Muscle of back (tissue), 11 donors: ENCODE measurements around the gene ACAA1. TPM values are rescaled to one million over a fixed set of nuclear protein-coding genes. Genes with fewer than 3 reads are reported as not detected.
A peak's percentile ranks its signal among the peaks of the same experiment; 100 is the strongest.

ENCODE experiments used
- DNase-seq, 3 donors: peaks; one replicate each; pipeline versions ENCODE4 v3.0.0 to v3.0.0-alpha.2; 2013
- polyA plus RNA-seq, 10 donors: library from polyadenylated mRNA; unstranded; fragments of 120-200 nt; gene quantifications; one replicate each; pipeline ENCODE4 v1.2.1, GENCODE V29; 2013; ENCODE audit not compliant: insufficient read length in 10 of 10

ACAA1 gene
- polyA plus RNA-seq, 10 donors: 27.6 to 37.4 (median 30.3) TPM

- DNase-seq: no peak
These were observed 18.9 kb upstream of the ACAA1 start for GRCh38 chr3:38155825-38156224.

DNA sequence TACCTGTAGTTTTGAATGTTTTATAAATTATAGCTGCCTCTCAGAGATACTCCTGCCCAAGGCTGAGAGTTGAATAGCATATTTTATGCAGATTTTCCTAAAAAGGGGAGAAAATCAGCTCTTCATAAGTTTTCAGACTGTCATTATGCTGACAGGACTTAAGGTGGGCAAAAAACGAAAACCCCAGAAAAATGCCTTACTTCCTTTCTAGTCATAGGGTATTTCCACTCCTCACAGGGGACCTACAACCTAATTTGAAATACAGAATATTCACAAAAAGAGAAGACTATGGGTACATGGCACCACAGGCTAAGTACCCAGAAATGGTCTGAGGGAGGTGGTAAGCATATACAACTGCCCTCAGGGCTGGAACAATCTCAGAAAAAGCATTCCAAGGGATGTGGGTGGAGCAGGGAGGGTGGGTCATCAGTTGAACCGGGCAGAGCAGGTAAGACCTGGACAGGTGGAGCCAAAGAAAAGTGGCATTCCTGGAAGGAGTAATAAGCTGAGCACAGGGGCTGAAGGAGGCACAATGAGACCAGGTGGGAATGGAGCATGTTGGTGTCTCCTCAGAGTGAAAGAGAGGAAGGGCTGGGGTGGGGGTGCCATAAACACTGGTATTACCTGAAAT is 17.8 kb upstream of the ACAA1 start:
- DNase-seq: no peak

- DNase-seq: no peak
These were observed 17.1 kb upstream of the ACAA1 start for GRCh38 chr3:38154033-38154494.

DNA sequence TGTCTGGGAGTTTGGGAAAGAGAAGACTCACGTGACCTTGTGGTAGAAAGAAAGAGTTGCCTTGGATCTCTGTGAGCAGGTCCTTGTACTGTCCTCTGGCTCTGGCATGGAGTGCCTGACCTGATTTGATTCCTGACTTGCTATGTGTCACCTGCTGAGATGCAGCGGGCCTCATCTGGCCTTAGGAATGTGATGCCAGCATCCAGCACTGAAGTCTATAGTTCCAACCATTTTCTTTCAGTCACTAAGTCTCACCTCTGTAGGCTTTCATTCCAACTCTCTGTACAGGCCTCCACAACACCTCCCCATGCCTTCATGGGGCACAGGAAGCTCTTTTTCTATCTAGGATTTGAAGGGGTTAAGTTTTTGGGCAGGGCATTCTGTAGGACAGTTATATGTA is 16.3 kb upstream of the ACAA1 start:
- no peak for DNase-seq

GRCh38 chr3:38152609-38153008 is 15.7 kb upstream of the ACAA1 start:
- DNase-seq: no peak

GRCh38 chr3:38151667-38152265 is 14.8 kb upstream of the ACAA1 start:
- no peak for DNase-seq

DNA sequence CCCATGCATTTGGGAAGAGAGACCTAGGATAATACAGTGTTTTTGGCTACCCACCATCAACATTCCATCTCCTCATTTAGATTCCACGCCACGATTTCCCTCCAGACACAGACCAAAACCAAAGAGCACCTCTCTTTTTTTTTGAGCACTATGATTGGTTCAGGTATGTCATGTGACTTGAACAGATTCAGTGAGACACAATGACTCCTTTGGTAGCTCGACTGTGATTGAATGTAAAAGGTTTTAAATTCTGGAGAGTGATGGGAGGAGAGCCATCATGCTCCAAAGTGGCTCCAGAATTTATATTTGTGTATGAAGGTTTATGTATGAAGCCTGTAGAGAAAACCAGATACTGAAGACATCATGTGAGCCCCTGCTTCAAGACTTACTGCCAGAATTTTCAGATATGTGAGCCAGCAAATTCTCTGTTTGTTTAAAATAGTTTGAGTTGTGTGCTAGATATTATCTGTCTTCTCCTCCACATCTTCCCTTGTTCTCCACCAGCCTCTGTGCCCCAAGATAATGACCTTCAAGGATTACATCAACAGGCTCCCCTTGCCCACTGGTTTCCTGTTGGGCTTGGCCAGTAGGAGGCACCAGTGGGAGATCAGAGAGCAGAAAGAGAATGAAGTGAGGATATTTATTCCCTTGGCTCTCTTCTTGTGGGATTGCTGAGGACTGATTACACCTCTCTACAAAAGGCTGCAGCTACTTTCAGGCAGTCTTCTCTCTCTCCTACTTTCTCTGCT is 14.0 kb upstream of the ACAA1 start:
- no peak for DNase-seq

DNA sequence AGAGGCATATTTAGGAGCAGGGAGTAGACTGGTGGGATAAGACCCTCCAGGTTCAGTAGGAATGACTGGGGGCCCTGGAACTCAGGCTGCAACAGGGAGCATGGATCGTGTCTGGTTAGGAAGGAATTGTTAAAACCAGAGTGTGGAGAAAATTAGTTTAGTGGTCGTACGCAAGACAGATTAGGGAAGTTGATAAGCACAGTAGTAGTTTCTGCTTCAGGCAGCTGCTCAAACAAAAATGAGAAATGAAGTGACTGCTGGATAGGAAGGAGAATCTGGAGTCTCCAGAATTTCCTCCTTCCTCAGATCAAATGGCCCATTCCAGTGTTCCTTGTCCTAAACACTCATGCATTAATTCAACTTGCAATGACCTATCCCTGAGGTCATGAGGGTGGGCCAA is 12.8 kb upstream of the ACAA1 start:
- DNase-seq: no peak

DNA sequence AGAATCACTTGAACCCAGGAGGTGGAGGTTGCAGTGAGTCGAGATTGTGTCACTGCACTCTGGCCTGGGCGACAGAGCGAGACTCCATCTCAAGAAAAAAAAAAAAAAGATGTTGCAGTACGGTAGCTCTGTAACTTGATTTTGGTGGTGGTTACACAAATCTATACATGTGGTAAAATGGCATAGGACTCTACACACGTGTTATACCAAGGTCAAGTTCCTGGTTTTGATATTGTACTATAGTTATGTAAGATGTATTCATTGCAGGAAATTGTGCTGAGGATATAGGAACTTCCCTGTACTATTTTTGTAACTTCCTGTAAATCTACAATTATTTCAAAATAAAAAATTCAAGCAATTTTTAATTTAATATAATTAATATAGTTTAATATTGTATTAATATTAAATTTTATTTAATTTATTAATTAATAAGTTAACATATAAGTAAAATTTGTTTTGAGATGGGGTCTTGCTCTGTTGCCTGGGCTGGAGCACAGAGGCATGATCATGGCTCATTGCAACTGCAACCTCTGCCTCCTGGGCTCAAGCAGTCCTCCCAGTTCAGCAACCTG is 11.5 kb upstream of the ACAA1 start:
- DNase-seq: no peak

GRCh38 chr3:38147421-38147820 is 10.5 kb upstream of the ACAA1 start:
- no peak for DNase-seq

- DNase-seq: no peak
These were observed 9.6 kb upstream of the ACAA1 start for GRCh38 chr3:38146504-38146903.

- DNase-seq: no peak
These were observed 6.6 kb upstream of the ACAA1 start for GRCh38 chr3:38143511-38143910.

DNA sequence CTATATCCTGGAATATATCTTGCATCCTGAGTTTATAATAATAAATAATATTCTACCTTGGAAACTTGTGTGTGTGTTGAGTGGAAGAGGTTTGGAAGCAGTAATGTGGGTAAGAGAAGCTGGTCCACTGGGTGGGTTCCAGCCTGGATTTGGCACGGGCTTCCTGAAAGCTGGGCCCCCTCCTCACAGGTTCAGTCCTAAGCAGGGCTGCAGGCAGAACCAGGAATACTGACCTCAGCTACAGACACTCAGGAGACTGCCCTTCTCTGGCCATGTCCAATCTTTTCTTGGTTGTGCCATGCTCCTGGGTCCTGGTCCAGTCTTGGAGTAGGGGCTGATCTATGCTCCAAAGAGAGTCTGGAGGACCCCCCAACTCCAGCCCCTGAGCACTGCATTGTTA is 6.0 kb upstream of the ACAA1 start:
- DNase-seq: no peak

GRCh38 chr3:38141952-38142273 is 5.0 kb upstream of the ACAA1 start:
- no peak for DNase-seq

GRCh38 chr3:38141173-38141951 is 4.4 kb upstream of the ACAA1 start:
- no peak for DNase-seq

- no peak for DNase-seq
These were observed 3.6 kb upstream of the ACAA1 start for GRCh38 chr3:38140326-38141172.

GRCh38 chr3:38139652-38140051 is 2.7 kb upstream of the ACAA1 start:
- no peak for DNase-seq

DNA sequence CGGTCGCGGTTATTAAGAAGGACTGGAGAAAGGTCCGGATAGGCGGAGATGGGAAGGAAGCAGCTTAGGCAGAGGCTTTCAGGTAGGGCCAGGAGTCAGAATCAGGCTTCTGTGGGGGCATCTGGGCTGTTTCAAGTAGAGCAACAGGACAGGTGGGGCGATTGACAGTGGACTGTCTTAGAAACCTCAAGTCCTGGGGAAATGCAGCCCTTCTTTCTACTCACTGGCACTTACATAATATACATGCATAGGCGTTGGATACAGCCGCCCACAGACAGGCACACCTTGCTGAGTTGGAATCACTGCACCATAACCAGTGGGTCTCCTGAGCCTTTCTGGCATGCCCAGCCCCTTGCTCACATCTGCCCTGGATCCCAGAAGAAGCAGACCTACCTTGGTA is 2.3 kb upstream of the ACAA1 start:
- no peak for DNase-seq

GRCh38 chr3:38138349-38139190 is 1.6 kb upstream of the ACAA1 start, which contains the start of gene MYD88:
Gene MYD88, plus strand, starts transcription at chr3:38138661. Its CDS starts 40 bp downstream, at chr3:38138701.
- DNase-seq: peak; percentile 49 to 92 (median 78)
